NCI-H146 (cell line): Measurements from ENCODE around the gene INAFM1.
"Not testable (repeated sequence)": the region's sequence is repeated elsewhere in the genome, so short reads cannot be mapped to it uniquely, and the experiment has no call there.

Experiments used
- DNase-seq: peaks from one replicate; lab custom pipeline; 2025; lab: John Stamatoyannopoulos, UW

Gene INAFM1

GRCh38 chr19:47240996-47241918 lies 33.4 kb upstream of the INAFM1 start:
- peak; percentile 94 for DNase-seq

- no peak for DNase-seq
Measured at GRCh38 chr19:47241919-47242577, 32.6 kb upstream of the INAFM1 start.

- DNase-seq: no peak
Measured at GRCh38 chr19:47243364-47243775, 31.3 kb upstream of the INAFM1 start.

- DNase-seq: peak; percentile 94
Measured at GRCh38 chr19:47243776-47244547, 30.7 kb upstream of the INAFM1 start.

GRCh38 chr19:47247308-47247990 lies 27.2 kb upstream of the INAFM1 start:
- DNase-seq: peak; percentile 57

GRCh38 chr19:47253016-47253415 lies 21.7 kb upstream of the INAFM1 start:
- not testable (repeated sequence) for DNase-seq

GRCh38 chr19:47253467-47253881 lies 21.2 kb upstream of the INAFM1 start:
- no peak for DNase-seq

GRCh38 chr19:47253970-47254369 lies 20.7 kb upstream of the INAFM1 start:
- DNase-seq: no peak

- peak; percentile 99 for DNase-seq
Measured at GRCh38 chr19:47255879-47256692, 18.6 kb upstream of the INAFM1 start, which contains the start of gene CCDC9. CCDC9 (plus strand) TSS chr19:47256525; CDS start chr19:47258401, 1,876 bp downstream.

- DNase-seq: peak; percentile 100
Measured at GRCh38 chr19:47256693-47257410, 17.8 kb upstream of the INAFM1 start.

- no peak for DNase-seq
Measured at GRCh38 chr19:47257411-47258169, 17.1 kb upstream of the INAFM1 start.

GRCh38 chr19:47258434-47258833 lies 16.3 kb upstream of the INAFM1 start:
- no peak for DNase-seq

GRCh38 chr19:47258895-47259555 lies 15.7 kb upstream of the INAFM1 start:
- DNase-seq: no peak

- DNase-seq: no peak
Measured at GRCh38 chr19:47260476-47260875, 14.2 kb upstream of the INAFM1 start.

- not testable (repeated sequence) for DNase-seq
Measured at GRCh38 chr19:47261946-47262793, 12.5 kb upstream of the INAFM1 start.

- DNase-seq: no peak
Measured at GRCh38 chr19:47264629-47265028, 10.1 kb upstream of the INAFM1 start.

- DNase-seq: no peak
Measured at GRCh38 chr19:47266401-47266941, 8.2 kb upstream of the INAFM1 start.

GRCh38 chr19:47267350-47267759 lies 7.3 kb upstream of the INAFM1 start:
- DNase-seq: no peak
